Psoas muscle (tissue), 8 donors: ENCODE measurements around the gene PDS5B. TPM values are rescaled to one million over a fixed set of nuclear protein-coding genes. Genes with fewer than 3 reads are reported as not detected.

Experiments used
- ATAC-seq, 4 donors: fragments of 200-7000 bp; cut with Tn5 transposase; one replicate each; pipeline ENCODE4 v1.9.1; 2020; ENCODE audit warnings: moderate library complexity in 3 of 4, mild to moderate bottlenecking in 2 of 4
- DNase-seq, 2 donors: peaks; one replicate each; pipeline ENCODE4 v3.0.0-alpha.2; 2020
- H3K27ac ChIP-seq: fragments of 200-600 bp; one replicate; pipeline ENCODE4 v1.8.0; 2022
- H3K27me3 ChIP-seq, 3 donors: fragments of 200-600 bp in 1 of 3; one replicate each; pipeline versions ENCODE4 v1.6.1 to v1.8.0; 2013 to 2022; ENCODE audit warnings: low read length in 2 of 3, mild to moderate bottlenecking in 2 of 3, moderate library complexity in 1 of 3; ENCODE audit not compliant: insufficient read depth in 3 of 3
- H3K36me3 ChIP-seq, 2 donors: fragments of 200-600 bp in 1 of 2; one replicate each; pipeline versions ENCODE4 v1.6.1 to v1.8.0; 2013 to 2022; ENCODE audit warnings: low read depth in 1 of 2, mild to moderate bottlenecking in 1 of 2, moderate library complexity in 1 of 2; ENCODE audit not compliant: insufficient read depth in 1 of 2
- H3K4me1 ChIP-seq: fragments of 200-600 bp; one replicate; pipeline ENCODE4 v1.8.0; 2022
- H3K4me3 ChIP-seq: fragments of 200-600 bp; one replicate; pipeline ENCODE4 v1.8.0; 2022; ENCODE audit warnings: mild to moderate bottlenecking
- H3K9me3 ChIP-seq: fragments of 200-600 bp; one replicate; pipeline ENCODE4 v1.8.0; 2022
- WGBS, 3 donors: extraction: QIAGEN DNeasy Blood & Tissue Kit; methylation state at CpG; one replicate each; pipeline versions ENCODE4 v1.1.6 to v1.1.7; 2013; 5-methylcytosine and 5-hydroxymethylcytosine counted together
- intact Hi-C, 2 donors: fragments of 100-400 bp; cut with DNase I; formaldehyde crosslinking; loops; one replicate each; pipeline versions ENCODE4 v1.11.0 to v1.14.2; 2022
- polyA plus RNA-seq, 3 donors: library from polyadenylated mRNA; stranded (reverse); fragments of 200-250 nt; gene quantifications; one replicate each; pipeline ENCODE4 v1.2.3, GENCODE V29; 2013
- total RNA-seq, 4 donors: library from RNA; stranded (reverse); fragmentation: NEBNext Ultra II Directional in 2 of 4; extraction: Animal tissue kit (Norgen Biotek cat#: 25700) in 2 of 4; gene quantifications; one replicate each; pipeline versions ENCODE4 v1.2.1 to v1.2.4, GENCODE V29; 2021 to 2023
- TF ChIP-seq, protein P1 (sequence below): fragments of 200-600 bp; IDR thresholded peaks from one replicate; pipeline ENCODE4 v1.8.0; 2022; ENCODE audit warnings: antibody characterized with exemption
- donor health status: healthy with polysubstance abuse.
- donor health status: DM: no; HTN: no; CAD: no; lungs with moderate emphysema.
- donor health status: Bipolar disorder and iron deficiency.
- donor health status: healthy.
- donor health status: DM: yes; HTN: yes; CAD: no.
- donor health status: DM: no; HTN: no; CAD: no.
- donor health status: DM: no; HTN: no; CAD: no.
- donor health status: DM: yes; HTN: yes; CAD: no.

Gene PDS5B
- total and polyA plus RNA-seq, 7 donors, result 3.6 to 28.1 (median 18.3) TPM

DNA sequence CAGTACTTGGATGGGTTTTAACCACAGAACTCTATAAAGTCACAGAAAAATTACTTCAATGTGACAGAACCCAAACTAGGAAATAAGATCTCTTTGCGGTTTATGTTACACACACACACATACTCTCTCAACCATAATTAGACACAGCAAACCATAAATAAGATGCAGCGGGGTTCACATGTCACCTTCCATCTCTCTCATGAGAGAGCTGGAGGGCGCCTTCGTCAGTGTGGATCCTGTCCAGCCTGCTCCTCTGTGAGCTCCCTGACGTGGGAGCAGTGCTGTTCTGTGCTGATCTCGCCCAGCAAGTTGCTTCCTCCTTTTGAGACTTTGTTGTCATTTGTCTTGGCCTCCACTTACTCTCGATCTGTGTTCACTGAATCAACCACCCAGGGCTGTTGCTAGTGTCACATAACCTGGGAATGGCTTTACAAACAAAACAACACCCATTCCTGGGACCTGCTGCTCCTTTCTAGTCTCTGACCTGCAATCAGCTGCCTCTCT is 225.1 kb downstream of the PDS5B start:
- no peaks in the 10 kb centered on the region for H3K27me3 ChIP-seq
- intact Hi-C loops, result no loop called here
- 27 to 30% (median 28%) methylated on average over 7 of the region's 7 CpGs for WGBS, 3 donors
- TF ChIP-seq, protein P1, sequence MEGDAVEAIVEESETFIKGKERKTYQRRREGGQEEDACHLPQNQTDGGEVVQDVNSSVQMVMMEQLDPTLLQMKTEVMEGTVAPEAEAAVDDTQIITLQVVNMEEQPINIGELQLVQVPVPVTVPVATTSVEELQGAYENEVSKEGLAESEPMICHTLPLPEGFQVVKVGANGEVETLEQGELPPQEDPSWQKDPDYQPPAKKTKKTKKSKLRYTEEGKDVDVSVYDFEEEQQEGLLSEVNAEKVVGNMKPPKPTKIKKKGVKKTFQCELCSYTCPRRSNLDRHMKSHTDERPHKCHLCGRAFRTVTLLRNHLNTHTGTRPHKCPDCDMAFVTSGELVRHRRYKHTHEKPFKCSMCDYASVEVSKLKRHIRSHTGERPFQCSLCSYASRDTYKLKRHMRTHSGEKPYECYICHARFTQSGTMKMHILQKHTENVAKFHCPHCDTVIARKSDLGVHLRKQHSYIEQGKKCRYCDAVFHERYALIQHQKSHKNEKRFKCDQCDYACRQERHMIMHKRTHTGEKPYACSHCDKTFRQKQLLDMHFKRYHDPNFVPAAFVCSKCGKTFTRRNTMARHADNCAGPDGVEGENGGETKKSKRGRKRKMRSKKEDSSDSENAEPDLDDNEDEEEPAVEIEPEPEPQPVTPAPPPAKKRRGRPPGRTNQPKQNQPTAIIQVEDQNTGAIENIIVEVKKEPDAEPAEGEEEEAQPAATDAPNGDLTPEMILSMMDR, result no peak
- H3K36me3 ChIP-seq, result no peaks in the 10 kb centered on the region
- H3K4me3 ChIP-seq, result no peak overlapping the region
- no peak overlapping the region for H3K27ac ChIP-seq
- no peaks in the 10 kb centered on the region for H3K4me1 ChIP-seq
- H3K9me3 ChIP-seq, result no peaks in the 10 kb centered on the region
- no peak for DNase-seq
- ATAC-seq, result no peak

DNA sequence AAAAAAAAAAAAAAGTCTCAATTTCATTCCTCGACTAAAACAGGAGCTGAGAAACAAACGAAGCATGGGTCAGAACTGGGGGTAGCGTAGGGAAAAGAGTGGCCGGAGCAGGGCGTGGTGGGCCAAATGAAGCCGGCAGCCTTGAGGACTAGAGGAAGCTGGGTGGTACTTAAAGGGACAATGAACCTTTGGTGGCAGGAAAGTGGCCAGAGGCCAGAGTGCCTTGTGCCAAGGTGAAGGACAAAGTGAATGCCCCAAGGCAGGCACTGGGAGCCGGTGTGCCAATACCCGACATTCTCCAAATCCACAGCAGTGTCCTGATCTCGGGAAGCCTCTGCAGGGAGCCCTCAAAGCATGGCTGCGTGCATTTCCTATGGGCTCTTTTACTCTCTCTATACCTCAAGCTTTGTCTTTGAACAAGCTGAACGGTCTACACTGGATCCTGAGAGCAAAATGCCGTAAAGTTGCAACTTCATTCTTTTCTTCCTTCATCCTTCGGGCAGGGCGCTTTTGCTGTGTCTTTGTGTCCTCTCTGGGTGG is 235.0 kb downstream of the PDS5B start:
- ATAC-seq (no peak), DNase-seq (no peak)
- intact Hi-C loops, result no loop called here
- peaks cover 0 to 3% (median 0%) of the 10 kb centered on the region in 3 donors for H3K27me3 ChIP-seq
- 78 to 86% (median 81%) methylated on average over 14 of the region's 14 CpGs for WGBS, 3 donors
- H3K27ac ChIP-seq, result no peak overlapping the region
- TF ChIP-seq, protein P1, result no peak
- no peaks in the 10 kb centered on the region for H3K36me3 ChIP-seq
- H3K4me3 ChIP-seq, result no peak overlapping the region
- H3K9me3 ChIP-seq, result no peaks in the 10 kb centered on the region
- H3K4me1 ChIP-seq, result no peaks in the 10 kb centered on the region

DNA sequence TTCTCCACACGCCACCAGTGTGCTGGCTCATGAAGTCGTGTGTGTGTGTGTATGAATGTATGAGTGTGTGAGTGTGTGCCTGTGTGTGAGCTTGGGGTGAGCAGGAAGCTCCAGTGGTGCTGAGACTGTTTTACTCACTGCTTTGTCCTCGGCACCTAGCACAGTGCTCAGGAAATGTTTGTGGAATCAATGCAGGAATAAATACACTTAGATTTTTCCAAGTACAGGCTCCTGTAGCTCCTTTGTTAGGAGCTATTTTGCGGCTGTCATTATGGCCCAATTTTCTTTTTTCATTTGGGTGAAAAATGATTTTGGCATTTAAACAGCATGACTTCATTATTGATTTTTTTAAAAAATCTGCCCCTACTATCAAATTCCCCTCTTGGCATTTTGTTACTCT is 236.5 kb downstream of the PDS5B start:
- Histone ChIP-seq H3K4me1 (no peaks in the 10 kb centered on the region), H3K27me3 (peaks cover 0 to 3% (median 0%) of the 10 kb centered on the region in 3 donors), H3K4me3 (no peak overlapping the region), H3K27ac (no peak overlapping the region), H3K36me3 (no peaks in the 10 kb centered on the region), H3K9me3 (no peaks in the 10 kb centered on the region)
- intact Hi-C loops, result no loop called here
- ATAC-seq (no peak), DNase-seq (no peak)
- WGBS, 3 donors, result 58 to 62% (median 61%) methylated on average over 4 of the region's 4 CpGs
- TF ChIP-seq, protein P1, result no peak

DNA sequence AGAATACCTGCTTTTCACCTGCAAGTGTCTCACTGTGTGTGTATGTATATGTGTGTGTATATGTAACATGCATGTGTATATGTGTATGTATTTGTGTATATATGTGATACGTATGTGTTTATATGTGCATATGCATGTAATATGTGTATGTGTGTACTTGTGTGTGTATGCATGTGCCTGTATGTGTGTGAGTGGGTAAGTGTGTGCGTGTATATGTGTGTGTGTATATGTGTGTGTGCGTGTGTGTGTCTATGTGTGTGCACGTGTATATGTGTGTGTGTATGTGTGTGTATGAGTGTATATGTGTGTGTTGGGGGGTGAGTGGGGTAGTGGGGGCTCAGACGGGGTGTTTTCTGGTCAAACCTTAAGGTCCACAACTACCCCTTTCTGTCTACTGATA is 237.3 kb downstream of the PDS5B start:
- Histone ChIP-seq H3K36me3 (no peaks in the 10 kb centered on the region), H3K27ac (no peak overlapping the region), H3K4me1 (no peaks in the 10 kb centered on the region), H3K9me3 (no peaks in the 10 kb centered on the region), H3K4me3 (no peak overlapping the region), H3K27me3 (peaks cover 0 to 3% (median 0%) of the 10 kb centered on the region in 3 donors)
- no peak for DNase-seq
- intact Hi-C loops, result no loop called here
- 88 to 93% (median 90%) methylated on average over 5 of the region's 5 CpGs for WGBS, 3 donors
- ATAC-seq, result no peak
- TF ChIP-seq, protein P1, result no peak

DNA sequence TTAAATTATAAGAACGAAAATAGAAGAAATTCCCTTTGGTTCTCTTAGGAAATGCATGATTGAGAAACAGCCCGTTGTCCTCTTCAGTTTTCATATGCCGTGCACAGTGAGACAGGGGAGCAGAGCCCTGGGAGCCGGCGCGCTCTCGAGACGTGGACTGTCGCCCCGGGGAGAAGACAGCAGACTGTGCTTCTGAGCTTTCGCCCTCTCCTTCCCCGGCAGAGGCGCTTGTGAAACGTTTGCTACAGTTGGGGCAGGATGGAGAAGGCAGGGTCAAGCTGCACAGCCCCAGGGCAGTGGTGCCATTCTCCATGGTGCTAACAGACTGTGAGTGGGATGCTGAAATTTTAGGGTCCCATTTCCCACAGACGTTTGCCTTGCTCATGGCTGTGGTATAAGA is 237.8 kb downstream of the PDS5B start:
- no peak overlapping the region for H3K27ac ChIP-seq
- TF ChIP-seq, protein P1, result no peak
- no peak overlapping the region for H3K4me3 ChIP-seq
- ATAC-seq (no peak), DNase-seq (no peak)
- intact Hi-C loops, result no loop called here
- no peaks in the 10 kb centered on the region for H3K9me3 ChIP-seq
- H3K27me3 ChIP-seq, result peaks cover 0 to 3% (median 0%) of the 10 kb centered on the region in 3 donors
- no peaks in the 10 kb centered on the region for H3K36me3 ChIP-seq
- WGBS, 3 donors, result 71 to 81% (median 78%) methylated on average over 15 of the region's 15 CpGs
- H3K4me1 ChIP-seq, result no peaks in the 10 kb centered on the region
